GM19043 (cell line): ENCODE measurements around the gene TCF7.
"Not testable (repeated sequence)": the region's sequence is repeated elsewhere in the genome, so short reads cannot be mapped to it uniquely, and the experiment has no call there.

Experiments
- ATAC-seq: cut with Tn5 transposase; IDR thresholded peaks from one replicate; pipeline ENCODE4 v1.9.1; 2021; ENCODE audit warnings: low read depth; ENCODE audit not compliant: unreplicated experiment

The TCF7 gene

DNA sequence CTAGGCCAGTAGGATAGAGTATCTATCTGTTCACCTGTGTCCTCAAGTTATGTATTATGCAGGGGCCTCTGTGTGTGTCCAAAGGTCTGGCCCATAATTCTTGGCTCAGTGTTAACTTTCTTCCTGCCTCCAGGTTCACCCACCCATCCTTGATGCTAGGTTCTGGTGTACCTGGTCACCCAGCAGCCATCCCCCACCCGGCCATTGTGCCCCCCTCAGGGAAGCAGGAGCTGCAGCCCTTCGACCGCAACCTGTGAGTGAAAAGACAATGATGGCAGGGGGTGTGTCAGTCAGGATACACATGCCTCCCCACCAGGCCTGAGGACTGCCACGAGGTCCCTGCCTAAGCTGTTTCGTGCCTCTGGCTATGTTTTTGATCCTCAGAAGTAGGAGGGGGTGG is 27.6 kb downstream of the TCF7 start:
- no peak for ATAC-seq

DNA sequence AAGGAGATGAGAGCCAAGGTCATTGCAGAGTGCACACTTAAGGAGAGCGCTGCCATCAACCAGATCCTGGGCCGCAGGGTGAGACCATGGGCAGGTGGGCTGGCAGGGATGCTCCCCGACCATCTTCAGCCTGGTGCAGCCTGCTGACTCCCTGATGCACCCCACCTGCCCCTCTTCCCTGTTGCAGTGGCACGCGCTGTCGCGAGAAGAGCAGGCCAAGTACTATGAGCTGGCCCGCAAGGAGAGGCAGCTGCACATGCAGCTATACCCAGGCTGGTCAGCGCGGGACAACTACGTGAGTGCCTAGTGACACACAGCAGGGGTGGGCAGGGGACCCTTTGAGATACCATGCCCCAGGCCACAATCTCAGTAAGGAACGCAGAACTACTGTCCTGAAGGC is 28.3 kb downstream of the TCF7 start:
- ATAC-seq, result no peak

DNA sequence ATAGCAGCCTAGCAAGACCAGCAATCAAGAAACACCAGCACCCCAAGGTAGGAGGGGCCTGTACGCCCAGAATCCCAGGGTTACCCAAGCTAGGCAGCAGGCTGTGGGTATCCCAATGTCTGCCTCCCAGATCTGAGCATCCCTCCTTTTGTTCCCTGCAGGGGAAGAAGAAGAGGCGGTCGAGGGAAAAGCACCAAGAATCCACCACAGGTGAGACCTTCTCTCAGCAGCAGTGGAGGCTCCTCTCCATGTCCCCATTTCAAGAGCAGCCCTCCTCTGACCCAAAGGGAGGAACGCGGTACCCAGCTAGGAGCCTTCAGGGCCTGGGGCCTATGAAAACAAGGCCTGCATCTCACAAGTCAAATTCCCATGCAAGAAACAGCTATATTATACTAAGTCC is 28.9 kb downstream of the TCF7 start:
- ATAC-seq, result no peak

DNA sequence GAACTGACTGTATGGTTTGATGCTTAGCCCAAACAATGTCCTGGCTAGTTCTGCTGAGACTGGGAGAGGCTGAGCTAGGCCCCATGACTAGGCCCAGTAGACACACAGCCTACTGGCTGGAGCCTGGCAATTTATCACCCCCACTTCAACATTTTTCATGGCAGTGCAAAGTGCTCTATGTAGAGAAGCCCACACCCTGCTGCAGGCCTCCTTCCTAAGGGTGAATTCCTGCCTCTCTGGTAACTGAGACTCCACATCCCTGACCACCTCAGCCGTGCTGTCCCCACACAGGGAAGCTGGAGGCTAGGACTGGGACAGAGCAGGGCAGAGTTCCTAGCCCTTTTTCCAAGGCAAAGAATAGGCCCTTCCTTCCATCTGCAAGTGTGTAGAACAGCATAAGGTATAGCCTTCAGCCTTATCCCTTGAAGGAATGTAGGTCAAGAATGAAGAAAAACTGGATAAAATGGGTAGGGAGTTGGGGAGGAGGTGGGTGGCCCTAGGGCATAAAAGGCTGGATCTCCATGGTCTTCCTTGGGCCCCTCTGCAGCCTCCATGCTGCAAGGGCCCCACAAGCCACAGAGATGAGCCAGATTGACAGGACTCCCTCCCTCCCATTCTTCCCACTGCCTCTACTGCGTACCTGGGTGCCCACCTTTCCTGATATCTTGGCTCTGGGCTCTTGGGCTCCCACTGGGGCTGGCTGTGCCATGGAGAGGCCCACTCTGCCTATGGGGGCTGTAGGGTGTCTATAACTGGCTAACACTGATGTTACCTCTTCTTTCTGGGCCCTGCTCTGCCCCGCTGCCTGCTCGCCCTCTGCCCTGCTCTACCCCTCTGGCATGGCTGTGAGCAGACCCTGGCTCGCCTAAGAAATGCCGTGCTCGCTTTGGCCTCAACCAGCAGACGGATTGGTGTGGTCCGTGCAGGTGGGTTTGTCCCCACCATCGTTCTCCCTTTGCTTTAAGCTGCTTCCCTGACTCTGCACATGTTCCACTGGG is 29.8 kb downstream of the TCF7 start:
- ATAC-seq, result no peak

DNA sequence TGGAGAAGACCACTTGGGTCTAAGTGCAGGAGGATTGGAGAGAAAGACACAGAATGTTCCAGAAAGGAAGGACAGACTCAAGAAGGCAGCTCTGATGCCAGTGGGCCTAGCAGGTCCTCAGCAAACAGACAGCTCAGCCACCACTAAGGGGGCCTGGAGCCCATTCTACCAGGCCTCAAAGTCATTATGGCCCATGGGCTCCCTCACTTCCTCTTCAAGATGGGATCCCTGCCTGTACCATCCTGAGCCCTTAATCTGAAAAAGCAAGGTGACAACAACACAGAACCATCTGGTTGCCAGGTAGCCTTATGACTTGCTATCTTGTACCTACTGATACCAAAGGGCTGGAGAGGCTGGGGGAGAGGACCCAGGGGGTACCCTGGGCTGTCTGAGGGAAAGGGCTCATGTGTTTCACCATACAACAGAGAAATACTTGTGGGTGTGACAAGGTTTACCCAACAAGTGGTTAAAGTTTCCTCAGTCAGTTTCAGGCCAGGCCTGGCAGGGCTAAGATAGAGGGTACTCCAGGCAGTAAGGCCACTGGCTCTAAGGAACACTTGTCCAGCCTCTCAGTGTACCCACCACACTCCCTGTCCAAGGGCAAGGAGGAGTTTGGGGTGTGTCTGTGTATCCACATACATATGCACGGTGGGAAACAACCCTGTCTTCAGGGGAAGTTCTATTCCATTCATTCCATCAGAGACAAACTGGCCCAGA is 30.7 kb downstream of the TCF7 start:
- no peak for ATAC-seq

DNA sequence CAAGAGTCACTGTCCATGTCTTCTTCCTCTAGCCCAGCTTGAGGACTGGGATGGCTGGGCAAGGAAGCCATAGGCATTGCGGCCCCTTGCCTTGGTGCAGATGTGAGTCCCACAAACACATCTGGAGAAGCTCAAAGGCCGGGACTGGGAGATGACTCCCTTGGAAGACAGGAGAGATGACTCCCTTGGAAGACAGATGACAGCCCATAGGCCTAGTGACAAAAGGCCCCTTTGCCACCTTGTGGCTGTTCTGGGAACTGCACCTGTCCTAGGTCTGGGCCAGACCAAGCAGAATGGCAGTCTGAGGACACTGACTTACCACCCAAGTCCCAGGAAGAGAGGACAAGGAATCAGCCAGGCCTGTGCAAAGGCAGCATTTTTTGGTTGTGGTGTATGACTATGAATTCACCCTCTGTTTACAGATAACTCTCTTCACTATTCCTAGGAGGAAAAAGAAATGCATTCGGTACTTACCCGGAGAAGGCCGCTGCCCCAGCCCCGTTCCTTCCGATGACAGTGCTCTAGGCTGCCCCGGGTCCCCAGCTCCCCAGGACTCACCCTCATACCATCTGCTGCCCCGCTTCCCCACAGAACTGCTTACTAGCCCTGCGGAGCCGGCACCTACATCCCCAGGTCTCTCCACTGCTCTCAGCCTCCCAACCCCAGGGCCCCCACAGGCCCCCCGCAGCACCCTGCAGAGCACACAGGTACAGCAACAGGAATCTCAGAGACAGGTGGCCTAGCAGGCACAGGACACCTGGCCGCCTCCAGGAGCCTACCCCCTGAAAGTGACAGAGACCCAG is 31.5 kb downstream of the TCF7 start:
- ATAC-seq, result no peak

DNA sequence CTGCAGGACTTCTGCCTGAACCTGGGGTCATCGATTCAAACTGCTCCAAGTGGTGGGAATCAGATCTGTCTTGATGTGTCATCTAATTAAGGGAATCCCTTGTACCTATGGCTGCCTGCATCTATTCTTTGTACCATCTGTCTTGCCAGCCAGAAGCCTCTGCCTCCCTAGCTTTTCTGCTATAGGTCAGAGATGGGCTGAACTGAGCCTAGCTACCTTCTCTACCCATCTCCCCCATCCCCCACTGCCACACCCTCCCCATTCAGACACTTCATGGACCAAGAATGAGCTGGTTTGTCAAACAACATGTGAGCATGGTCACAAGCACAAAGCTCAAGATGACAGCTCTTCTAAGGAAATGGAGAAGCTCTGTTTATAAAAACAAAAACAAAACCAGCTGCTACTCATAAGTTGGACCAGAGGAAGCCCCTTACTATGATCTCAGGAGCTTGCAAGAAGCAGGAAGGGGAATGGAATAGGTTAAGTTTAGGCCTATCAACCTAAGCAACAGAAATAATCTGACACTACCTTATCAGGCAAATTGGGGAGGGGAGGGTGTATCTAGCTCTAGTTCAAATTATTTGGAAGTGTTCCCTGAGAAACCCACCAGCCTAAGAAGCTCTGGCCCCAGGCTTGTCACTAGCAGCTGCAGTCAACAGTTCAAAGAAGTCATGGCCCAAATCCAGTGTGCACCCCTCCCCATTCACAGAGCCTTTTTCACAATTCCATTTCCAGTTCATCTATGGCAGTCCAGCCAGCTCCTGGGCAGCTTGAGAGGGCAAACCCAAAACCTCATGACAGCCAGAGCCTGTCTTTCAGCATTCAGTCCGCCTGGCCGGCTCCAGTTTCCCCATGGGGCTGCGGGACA is 32.4 kb downstream of the TCF7 start:
- no peak for ATAC-seq

DNA sequence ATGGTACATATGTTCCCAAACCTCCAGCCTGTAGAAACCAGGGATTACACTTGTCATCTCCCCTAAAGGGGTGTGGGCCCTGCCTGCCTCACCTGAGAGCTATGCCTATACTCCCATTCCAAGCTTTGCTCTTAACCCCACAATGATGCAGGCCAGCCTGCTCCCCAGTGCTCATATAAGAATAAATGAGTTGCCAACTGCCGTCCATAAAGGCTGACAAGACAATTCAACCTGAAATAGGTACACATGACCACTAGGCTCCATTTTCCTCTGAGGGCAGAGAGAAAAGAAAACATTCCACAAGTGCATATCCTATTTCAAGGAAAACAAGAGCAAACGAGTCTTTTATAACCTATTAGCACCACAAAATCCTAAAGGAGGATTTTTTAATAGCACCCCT is 33.8 kb downstream of the TCF7 start:
- ATAC-seq, result no peak

DNA sequence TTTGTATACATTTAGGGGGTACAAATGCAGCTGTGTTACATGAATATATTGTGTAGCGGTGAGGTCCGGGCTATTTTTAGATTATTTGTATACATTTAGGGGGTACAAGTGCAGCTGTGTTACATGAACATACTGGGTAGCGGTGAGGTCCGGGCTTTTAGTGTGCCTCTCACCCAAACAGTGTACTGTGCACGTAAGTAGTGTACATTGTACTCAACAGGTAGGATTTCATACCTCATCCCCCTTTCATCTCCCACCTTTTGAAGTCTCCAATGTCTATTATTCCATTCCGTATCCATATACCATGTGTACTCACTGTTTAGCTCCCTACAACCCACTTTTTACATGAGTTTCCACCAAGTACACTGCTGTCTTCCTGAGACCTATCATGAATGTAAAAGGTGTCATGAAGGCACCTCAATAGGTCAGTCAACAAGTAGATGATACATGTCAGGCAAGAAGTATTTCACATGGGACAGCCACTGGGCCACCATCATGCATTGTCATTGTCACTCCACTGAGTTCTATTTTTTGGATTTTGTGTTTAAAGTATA is 34.6 kb downstream of the TCF7 start:
- no peak for ATAC-seq

DNA sequence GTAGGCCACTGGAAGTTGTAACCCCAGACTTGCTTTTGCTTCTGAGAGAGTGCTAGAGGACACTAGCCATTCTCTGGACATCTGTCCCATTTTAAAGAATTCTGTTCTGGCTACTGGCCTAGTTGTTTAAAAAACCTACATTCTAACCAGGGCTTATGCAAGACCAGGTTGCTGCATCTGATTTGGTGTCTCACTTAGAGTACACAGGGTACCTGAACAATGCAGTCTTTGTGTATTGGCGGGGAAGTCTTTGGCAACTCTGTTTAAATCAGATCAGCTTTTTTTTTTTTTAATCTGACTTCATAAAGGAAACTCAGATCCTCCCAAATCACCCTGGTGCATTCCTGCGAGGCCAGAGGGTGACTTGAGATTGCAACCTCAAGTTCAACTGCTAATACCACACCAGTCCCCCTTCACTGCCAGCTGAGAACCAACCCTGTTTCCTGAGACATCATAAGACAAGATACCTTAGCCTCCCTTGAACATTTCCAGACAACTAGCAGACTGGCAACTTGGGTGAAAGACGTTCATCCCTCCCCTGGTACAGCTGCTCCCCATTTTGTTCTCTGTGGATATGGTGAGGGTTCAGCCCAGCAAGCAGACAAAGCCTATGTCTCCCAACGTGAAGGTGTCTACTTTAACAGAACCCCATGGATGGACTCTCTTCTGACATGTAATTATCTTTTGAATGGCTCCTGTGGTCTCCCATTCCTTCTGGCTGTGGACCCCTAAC is 35.3 kb downstream of the TCF7 start:
- no peak for ATAC-seq

DNA sequence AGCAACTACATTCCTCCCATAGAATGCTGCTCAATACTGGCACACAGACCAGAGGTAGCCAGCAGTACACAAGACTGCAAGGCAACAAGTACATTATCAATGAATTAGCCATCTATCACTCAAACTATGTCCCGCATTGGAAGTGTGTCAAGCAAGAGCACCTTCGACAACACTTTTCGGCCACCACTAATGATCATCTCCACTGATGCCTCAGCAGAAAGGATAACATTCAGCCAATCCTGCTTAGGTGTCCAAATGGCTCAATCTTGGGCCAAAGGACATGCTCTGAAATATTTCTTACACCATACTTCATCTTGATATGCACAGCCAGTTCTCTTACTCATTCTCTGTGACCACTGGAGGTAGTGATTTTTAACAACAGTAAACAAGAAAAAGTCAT is 37.2 kb downstream of the TCF7 start:
- no peak for ATAC-seq

DNA sequence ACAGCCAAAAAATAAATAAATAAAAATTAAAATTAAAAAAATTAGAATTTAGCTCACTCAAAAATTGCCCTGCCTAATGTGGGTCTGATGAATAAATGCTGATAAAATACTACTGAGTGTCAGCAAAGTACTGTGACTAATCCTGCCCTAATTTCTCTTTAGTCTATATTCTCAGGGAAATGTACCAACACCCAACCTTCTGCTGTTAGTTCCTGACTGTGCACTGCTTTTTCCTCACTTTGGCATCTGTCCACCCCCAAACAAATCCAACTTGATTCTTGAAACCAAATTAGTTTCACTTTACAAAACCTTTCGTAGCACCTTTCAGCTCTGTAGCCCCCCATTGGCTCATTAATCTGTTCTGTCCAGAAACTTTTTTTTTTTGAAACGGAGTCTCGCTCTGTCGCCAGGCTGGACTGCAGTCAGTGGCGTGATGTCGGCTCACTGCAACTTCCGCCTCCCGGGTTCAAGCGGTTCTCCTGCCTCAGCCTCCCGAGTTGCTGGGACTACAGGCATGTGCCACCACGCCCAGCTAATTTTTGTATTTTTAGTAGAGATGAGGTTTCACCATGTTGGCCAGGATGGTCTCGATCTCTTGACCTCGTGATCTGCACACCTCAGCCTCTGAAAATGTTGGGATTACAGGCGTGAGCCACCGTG is 37.8 kb downstream of the TCF7 start:
- ATAC-seq, result not testable (repeated sequence)

DNA sequence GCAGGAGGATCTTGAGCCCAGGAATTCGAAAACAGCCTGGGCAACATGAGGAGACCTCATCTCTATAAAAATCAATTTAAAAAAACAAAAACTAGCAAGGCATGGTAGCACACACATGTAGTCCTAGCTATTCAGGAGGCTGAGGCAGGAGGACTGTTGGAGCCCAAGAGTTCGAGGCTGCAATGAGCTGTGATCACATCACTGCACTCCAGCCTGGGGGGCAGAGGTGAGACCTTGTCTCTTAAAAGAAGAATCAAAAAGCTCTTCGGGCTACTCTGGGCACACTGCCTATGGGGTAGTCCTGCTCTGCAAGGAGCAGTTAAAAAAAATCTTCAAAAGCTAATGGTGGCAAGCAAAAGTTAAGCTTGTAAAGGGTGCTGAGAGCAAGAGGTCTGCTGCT is 38.8 kb downstream of the TCF7 start:
- ATAC-seq, result no peak

DNA sequence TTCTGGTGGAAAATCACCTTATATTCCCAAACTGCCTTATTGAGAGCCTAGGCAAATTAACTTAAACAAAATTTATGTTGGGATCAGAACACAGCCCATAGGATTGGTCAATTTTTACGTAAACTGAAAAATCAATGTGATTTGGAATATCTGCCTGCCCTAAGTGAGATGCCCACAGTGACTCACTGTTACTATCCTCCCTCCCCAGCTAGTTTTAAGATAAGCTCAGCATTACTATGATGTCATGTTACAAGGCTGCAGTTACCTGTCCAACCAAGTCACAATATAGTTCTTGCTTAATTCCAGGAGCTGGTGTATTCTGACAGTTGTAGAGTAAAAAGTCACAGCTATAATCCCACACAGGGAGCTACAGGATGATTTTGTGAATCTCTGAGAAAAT is 39.2 kb downstream of the TCF7 start:
- ATAC-seq, result no peak

DNA sequence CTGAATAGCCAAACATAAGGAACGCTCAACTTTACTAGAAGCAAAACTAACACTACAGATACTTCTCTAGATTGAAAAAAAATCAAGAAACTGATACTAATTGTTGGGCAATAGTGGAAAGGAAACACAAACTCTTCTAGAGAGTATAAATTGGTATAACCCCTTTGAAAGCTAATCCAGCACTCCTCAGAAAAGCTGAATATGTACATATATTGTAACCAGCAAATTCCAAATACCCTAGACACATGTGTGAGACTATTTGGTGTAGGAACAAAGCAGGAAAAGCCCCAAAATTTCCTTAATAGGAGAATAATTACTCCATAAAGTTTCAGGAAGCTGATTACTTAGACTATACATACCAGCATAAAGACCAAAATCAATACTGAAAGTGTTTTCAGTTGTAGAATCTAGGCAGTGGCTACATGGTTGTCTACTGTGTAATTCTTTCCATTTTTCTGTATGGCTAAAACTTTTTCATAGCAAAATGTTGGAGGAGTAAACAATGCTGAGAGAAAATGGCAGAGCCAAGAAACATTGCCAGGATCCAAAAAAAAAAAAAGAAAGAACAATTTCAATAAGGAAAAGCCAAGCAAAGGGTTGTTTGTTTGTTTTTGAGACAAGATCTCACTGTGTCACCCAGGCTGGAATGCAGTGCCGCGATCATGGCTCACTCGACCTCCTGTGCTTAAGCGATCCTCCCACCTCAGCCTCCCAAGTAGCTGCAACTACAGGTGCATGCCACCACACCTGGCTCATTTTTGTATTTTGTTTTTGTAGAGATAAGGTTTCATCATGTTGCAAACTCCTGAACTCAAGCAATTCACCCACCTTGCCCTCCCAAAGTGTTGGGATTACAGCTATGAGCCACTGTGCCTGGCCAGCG is 47.3 kb downstream of the TCF7 start:
- ATAC-seq, result no peak

DNA sequence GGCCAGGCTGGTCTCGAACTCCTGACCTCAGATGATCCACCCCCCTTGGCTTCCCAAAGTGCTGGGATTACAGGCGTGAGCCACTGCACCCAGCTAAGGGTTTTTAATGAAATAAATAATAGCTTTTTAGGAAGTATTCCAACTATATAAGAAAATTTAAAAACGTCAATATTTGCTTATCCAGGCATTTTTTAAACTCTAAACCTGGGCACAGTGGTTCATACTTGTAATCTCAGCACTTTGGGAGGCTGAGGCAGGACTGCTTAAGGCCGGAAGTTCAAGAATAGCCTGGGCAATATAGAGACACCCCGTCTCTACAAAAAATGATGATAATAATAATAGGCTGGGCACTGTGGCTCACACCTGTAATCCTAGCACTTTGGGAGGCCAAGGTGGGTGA is 48.1 kb downstream of the TCF7 start:
- ATAC-seq, result no peak

DNA sequence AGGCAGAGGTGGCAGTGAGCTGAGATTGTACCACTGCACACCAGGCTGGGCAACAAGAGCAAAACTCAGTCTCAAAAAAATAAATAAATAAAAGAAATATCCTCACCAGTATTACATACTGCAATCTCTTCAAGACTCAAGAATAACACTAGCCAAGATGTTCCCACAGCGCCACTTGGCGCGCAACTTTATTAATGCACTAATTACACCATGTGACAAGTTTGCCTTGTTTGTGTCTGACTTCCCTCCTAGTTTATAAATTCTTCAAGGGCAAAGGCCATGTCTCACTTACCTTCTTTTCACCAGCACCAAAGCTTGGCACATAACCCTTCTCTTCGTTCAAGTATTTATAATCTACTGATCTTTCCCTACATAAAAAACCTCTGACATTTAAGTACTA is 57.5 kb downstream of the TCF7 start:
- ATAC-seq, result no peak
